ENCODE measurements around the gene ATXN1L. TPM values are rescaled to one million over a fixed set of nuclear protein-coding genes. Genes with fewer than 3 reads are reported as not detected.
A peak's percentile ranks its signal among the peaks of the same experiment; 100 is the strongest.

Gene ATXN1L
- 18.2 and 25.3 TPM in 2 replicates for total RNA-seq (2021)
- percentile 83 among the genes with signal in this experiment for Bru-seq, nascent RNA
- percentile 97 among the genes with signal in this experiment for BruChase-seq, experiment 1, labeled RNA remaining after a 2-hour chase
- BruChase-seq, experiment 2, labeled RNA remaining after a 6-hour chase: percentile 97 among the genes with signal in this experiment
- long read RNA-seq, full-length matches to known transcripts: 4 of 4 reads
- long read RNA-seq, partial matches to known transcripts: 0 of 4 reads
- long read RNA-seq, other reads (novel, unspliced or antisense): 0 of 4 reads

GRCh38 chr16:71845639-71846430 is at the start of gene ATXN1L:
TSS of gene ATXN1L (plus strand) at chr16:71845976. CDS start at chr16:71849741, 3,765 bp downstream.
- Histone ChIP-seq H3K27ac (peak within 1 kb of the TSS; percentile 57), H3K4me3 (peak within 1 kb of the TSS; percentile 89), H3K36me3 (ENCODE audit: low read depth) (peaks cover 8% of the 10 kb centered on the region; the same call in 1 of the 2 replicates), H3K27me3 (ENCODE audit: insufficient read depth, low read depth) (no peaks in the 10 kb centered on the region), H3F3A (ENCODE audit: insufficient read depth, low read depth) (peaks cover 7% of the 10 kb centered on the region; the same call in 1 of the 2 replicates), H3K4me2 (peak within 1 kb of the TSS; percentile 97), H3K4me1 (replicated peaks; ENCODE audit: insufficient read depth) (peaks cover 9% of the 10 kb centered on the region), H3K9me2 (ENCODE audit: insufficient read depth) (no peaks in the 10 kb centered on the region), H3K9me3 (ENCODE audit: insufficient read depth, low read depth) (no peaks in the 10 kb centered on the region), H2AFZ (peak within 1 kb of the TSS; percentile 94), H4K20me1 (ENCODE audit: insufficient read depth) (no peaks in the 10 kb centered on the region), H3K79me2 (ENCODE audit: low read depth) (peaks cover 29% of the 10 kb centered on the region)
- TSS peak; percentile 60 for BruUV-seq (replicated peaks)
- peak; percentile 75 to 92 for DNase-seq
- intact Hi-C loops (cut with micrococcal nuclease; ENCODE audit: unreplicated experiment): loop anchor here (2.0 kb wide), 2 partner anchors 37 kb away; partner anchors contain the start of gene AP1G1
- TF ChIP-seq, protein P1, sequence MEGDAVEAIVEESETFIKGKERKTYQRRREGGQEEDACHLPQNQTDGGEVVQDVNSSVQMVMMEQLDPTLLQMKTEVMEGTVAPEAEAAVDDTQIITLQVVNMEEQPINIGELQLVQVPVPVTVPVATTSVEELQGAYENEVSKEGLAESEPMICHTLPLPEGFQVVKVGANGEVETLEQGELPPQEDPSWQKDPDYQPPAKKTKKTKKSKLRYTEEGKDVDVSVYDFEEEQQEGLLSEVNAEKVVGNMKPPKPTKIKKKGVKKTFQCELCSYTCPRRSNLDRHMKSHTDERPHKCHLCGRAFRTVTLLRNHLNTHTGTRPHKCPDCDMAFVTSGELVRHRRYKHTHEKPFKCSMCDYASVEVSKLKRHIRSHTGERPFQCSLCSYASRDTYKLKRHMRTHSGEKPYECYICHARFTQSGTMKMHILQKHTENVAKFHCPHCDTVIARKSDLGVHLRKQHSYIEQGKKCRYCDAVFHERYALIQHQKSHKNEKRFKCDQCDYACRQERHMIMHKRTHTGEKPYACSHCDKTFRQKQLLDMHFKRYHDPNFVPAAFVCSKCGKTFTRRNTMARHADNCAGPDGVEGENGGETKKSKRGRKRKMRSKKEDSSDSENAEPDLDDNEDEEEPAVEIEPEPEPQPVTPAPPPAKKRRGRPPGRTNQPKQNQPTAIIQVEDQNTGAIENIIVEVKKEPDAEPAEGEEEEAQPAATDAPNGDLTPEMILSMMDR (conservative IDR thresholded peaks at IDR 0.05): no peak
- ChIA-PET CTCF (interaction anchor here (1.1 kb wide), 1 partner anchor 116 kb away, joined by 4 read pairs; no protein-coding TSS in a partner anchor), POLR2A (ENCODE audit: unreplicated experiment) (no interaction called here)

GRCh38 chr16:71796501-71797097 is 49.2 kb upstream of the ATXN1L start:
- ChIA-PET POLR2A (ENCODE audit: unreplicated experiment) (no interaction called here), CTCF (no interaction called here)
- no TSS peak for BruUV-seq (replicated peaks)
- no peaks in the 10 kb centered on the region for H3K9me3 ChIP-seq (ENCODE audit: insufficient read depth, low read depth)
- no peak overlapping the region for H2AFZ ChIP-seq
- H3K27ac ChIP-seq: no peak overlapping the region
- H3K4me3 ChIP-seq: no peak overlapping the region
- H3K79me2 ChIP-seq (ENCODE audit: low read depth): peaks cover 93% of the 10 kb centered on the region
- H3K9me2 ChIP-seq (ENCODE audit: insufficient read depth): no peaks in the 10 kb centered on the region
- no peak for DNase-seq
- 0 out of 2 replicates have a peak, but pooled peaks cover 5% of the 10 kb centered on the region for H3K36me3 ChIP-seq (ENCODE audit: low read depth)
- no peak overlapping the region for H3K4me2 ChIP-seq
- H3F3A ChIP-seq (ENCODE audit: insufficient read depth, low read depth): peaks cover 8% of the 10 kb centered on the region; the same call in 1 of the 2 replicates
- intact Hi-C loops (cut with micrococcal nuclease; ENCODE audit: unreplicated experiment): no loop called here
- peaks cover 72% of the 10 kb centered on the region for H4K20me1 ChIP-seq (ENCODE audit: insufficient read depth)
- H3K27me3 ChIP-seq (ENCODE audit: insufficient read depth, low read depth): no peaks in the 10 kb centered on the region
- TF ChIP-seq, protein P1 (conservative IDR thresholded peaks at IDR 0.05): no peak
- no peak for TF ChIP-seq EZH2 (IDR thresholded peaks at IDR 0.05; ENCODE audit: low read depth)
- H3K4me1 ChIP-seq (replicated peaks; ENCODE audit: insufficient read depth): no peaks in the 10 kb centered on the region

GRCh38 chr16:71803305-71803690 is 42.5 kb upstream of the ATXN1L start:
- H3K9me2 ChIP-seq (ENCODE audit: insufficient read depth): no peaks in the 10 kb centered on the region
- no peaks in the 10 kb centered on the region for H3K9me3 ChIP-seq (ENCODE audit: insufficient read depth, low read depth)
- intact Hi-C loops (cut with micrococcal nuclease; ENCODE audit: unreplicated experiment): no loop called here
- H3K79me2 ChIP-seq (ENCODE audit: low read depth): peaks cover 94% of the 10 kb centered on the region
- POLR2A ChIA-PET (ENCODE audit: unreplicated experiment): no interaction called here
- no TSS peak for BruUV-seq (replicated peaks)
- H3K4me2 ChIP-seq: no peak overlapping the region
- no peak overlapping the region for H3K27ac ChIP-seq
- DNase-seq: no peak
- H3K4me1 ChIP-seq (replicated peaks; ENCODE audit: insufficient read depth): peaks cover 18% of the 10 kb centered on the region
- no peak overlapping the region for H2AFZ ChIP-seq
- CTCF ChIA-PET: no interaction called here
- H3K36me3 ChIP-seq (ENCODE audit: low read depth): 0 out of 2 replicates have a peak, but pooled peaks cover 5% of the 10 kb centered on the region
- no peak for TF ChIP-seq EZH2 (IDR thresholded peaks at IDR 0.05; ENCODE audit: low read depth)
- TF ChIP-seq, protein P1 (conservative IDR thresholded peaks at IDR 0.05): no peak
- H3F3A ChIP-seq (ENCODE audit: insufficient read depth, low read depth): no peaks in the 10 kb centered on the region
- H3K4me3 ChIP-seq: no peak overlapping the region
- no peaks in the 10 kb centered on the region for H3K27me3 ChIP-seq (ENCODE audit: insufficient read depth, low read depth)
- H4K20me1 ChIP-seq (ENCODE audit: insufficient read depth): peaks cover 35% of the 10 kb centered on the region
